Uterus (tissue), 2 donors: ENCODE data around the gene MUC5AC.

ENCODE experiments used
- POLR2A ChIP-seq, 2 donors: fragments of 450-650 bp; IDR thresholded peaks; one replicate each; pipeline ENCODE4 v1.6.1; 2016; ENCODE audit warnings: antibody characterized with exemption in 2 of 2, mild to moderate bottlenecking in 1 of 2, moderate library complexity in 1 of 2
- TF ChIP-seq, protein P1 (sequence below), 4 experiments: fragments of 200-600 bp in 2 of 4; fragments of 450-650 bp in 2 of 4; sonication (generic) in 2 of 4; IDR thresholded peaks; one replicate each; pipeline ENCODE4 v1.5.1; 2016 to 2019; ENCODE audit warnings: antibody characterized with exemption in 4 of 4, mild to moderate bottlenecking in 2 of 4, moderate library complexity in 1 of 4

DNA sequence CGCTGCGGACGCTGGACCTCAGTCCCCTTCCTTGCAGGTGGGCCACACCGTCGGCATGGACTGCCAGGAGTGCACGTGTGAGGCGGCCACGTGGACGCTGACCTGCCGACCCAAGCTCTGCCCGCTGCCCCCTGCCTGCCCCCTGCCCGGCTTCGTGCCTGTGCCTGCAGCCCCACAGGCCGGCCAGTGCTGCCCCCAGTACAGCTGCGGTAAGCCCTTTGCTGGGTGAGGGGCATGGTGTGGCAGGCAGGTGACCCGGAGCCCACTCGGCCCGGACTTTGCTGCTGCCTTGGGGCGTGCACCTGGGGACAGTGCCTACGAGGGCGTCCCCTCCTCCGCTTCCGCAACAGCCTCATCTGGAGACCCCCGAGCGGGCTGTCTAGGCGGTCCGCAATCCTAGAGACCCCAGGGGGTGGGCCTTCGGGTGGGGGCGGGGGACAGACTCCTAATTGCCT is 39.7 kb downstream of the MUC5AC start:
- TF ChIP-seq, protein P1, sequence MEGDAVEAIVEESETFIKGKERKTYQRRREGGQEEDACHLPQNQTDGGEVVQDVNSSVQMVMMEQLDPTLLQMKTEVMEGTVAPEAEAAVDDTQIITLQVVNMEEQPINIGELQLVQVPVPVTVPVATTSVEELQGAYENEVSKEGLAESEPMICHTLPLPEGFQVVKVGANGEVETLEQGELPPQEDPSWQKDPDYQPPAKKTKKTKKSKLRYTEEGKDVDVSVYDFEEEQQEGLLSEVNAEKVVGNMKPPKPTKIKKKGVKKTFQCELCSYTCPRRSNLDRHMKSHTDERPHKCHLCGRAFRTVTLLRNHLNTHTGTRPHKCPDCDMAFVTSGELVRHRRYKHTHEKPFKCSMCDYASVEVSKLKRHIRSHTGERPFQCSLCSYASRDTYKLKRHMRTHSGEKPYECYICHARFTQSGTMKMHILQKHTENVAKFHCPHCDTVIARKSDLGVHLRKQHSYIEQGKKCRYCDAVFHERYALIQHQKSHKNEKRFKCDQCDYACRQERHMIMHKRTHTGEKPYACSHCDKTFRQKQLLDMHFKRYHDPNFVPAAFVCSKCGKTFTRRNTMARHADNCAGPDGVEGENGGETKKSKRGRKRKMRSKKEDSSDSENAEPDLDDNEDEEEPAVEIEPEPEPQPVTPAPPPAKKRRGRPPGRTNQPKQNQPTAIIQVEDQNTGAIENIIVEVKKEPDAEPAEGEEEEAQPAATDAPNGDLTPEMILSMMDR (IDR thresholded peaks at IDR 0.05), result no peak
- no peak for TF ChIP-seq POLR2A (IDR thresholded peaks at IDR 0.05)
